GM21360 (cell line): ENCODE data around the gene NUDT8.
"Not testable (repeated sequence)": the region's sequence is repeated elsewhere in the genome, so short reads cannot be mapped to it uniquely, and the experiment has no call there.

Source experiments
- ATAC-seq: cut with Tn5 transposase; IDR thresholded peaks from one replicate; pipeline ENCODE4 v1.9.1; 2021; ENCODE audit warnings: mild to moderate bottlenecking, moderate library complexity; ENCODE audit not compliant: unreplicated experiment

NUDT8 gene

GRCh38 chr11:67644042-67644441 lies 14.3 kb upstream of the NUDT8 start:
- ATAC-seq: no peak

GRCh38 chr11:67642173-67643120 lies 12.7 kb upstream of the NUDT8 start:
- no peak for ATAC-seq

GRCh38 chr11:67641338-67642172 lies 11.8 kb upstream of the NUDT8 start:
- no peak for ATAC-seq

GRCh38 chr11:67640758-67641337 lies 11.1 kb upstream of the NUDT8 start:
- no peak for ATAC-seq

GRCh38 chr11:67640021-67640757 lies 10.5 kb upstream of the NUDT8 start:
- no peak for ATAC-seq

- ATAC-seq: no peak
Observed at GRCh38 chr11:67639438-67639859, 9.7 kb upstream of the NUDT8 start, which contains the start of gene TBX10. Gene TBX10, minus strand, starts transcription at chr11:67639763. Its CDS starts 291 bp downstream, at chr11:67639472.

- ATAC-seq: no peak
Observed at GRCh38 chr11:67638535-67639437, 9.0 kb upstream of the NUDT8 start.

GRCh38 chr11:67637441-67637840 lies 7.7 kb upstream of the NUDT8 start:
- ATAC-seq: not testable (repeated sequence)

- no peak for ATAC-seq
Observed at GRCh38 chr11:67636962-67637361, 7.2 kb upstream of the NUDT8 start.

GRCh38 chr11:67635231-67635521 lies 5.4 kb upstream of the NUDT8 start:
- ATAC-seq: no peak

GRCh38 chr11:67634366-67635230 lies 4.9 kb upstream of the NUDT8 start:
- ATAC-seq: no peak

GRCh38 chr11:67633758-67634365 lies 4.1 kb upstream of the NUDT8 start:
- no peak for ATAC-seq

GRCh38 chr11:67632982-67633755 lies 3.4 kb upstream of the NUDT8 start:
- ATAC-seq: no peak

- ATAC-seq: no peak
Observed at GRCh38 chr11:67632175-67632981, 2.6 kb upstream of the NUDT8 start.

- ATAC-seq: no peak
Observed at GRCh38 chr11:67631853-67632174, 2.1 kb upstream of the NUDT8 start.

GRCh38 chr11:67631411-67631810 lies 1.7 kb upstream of the NUDT8 start:
- no peak for ATAC-seq

- ATAC-seq: no peak
Observed at GRCh38 chr11:67630943-67631331, 1.2 kb upstream of the NUDT8 start.
